ENCODE data around the gene TTI1.

- TF ChIP-seq FOXO1 (CRISPR knock-in tag; IDR thresholded peaks at IDR 0.05): no peak
- no peak for TF ChIP-seq ZNF17 (CRISPR knock-in tag; IDR thresholded peaks at IDR 0.05)
- no peak for TF ChIP-seq KDM5B (CRISPR knock-in tag; IDR thresholded peaks at IDR 0.05; ENCODE audit: borderline replicate concordance)
- TF ChIP-seq ZNF18 (CRISPR knock-in tag; IDR thresholded peaks at IDR 0.05; ENCODE audit: insufficient replicate concordance): no peak
- TF ChIP-seq GABPB1 (CRISPR knock-in tag; IDR thresholded peaks at IDR 0.05): no peak
- no peak for TF ChIP-seq THRA (CRISPR knock-in tag; IDR thresholded peaks at IDR 0.05; ENCODE audit: borderline replicate concordance)
- no peak for TF ChIP-seq ZNF615 (CRISPR knock-in tag; IDR thresholded peaks at IDR 0.05; ENCODE audit: borderline replicate concordance)
- TF ChIP-seq POLR2A (IDR thresholded peaks at IDR 0.05; ENCODE audit: insufficient read depth in 1 of 2, low read depth in 2 of 2, low read length in 2 of 2): no peak
- no peak for TF ChIP-seq MAZ (IDR thresholded peaks at IDR 0.05; ENCODE audit: borderline replicate concordance, low read depth, low read length)
- no peak for TF ChIP-seq MAZ (CRISPR knock-in tag; IDR thresholded peaks at IDR 0.05; ENCODE audit: low read depth)
- TF ChIP-seq CTCF (CRISPR knock-in tag; IDR thresholded peaks at IDR 0.05): no peak
- TF ChIP-seq ZNF614 (CRISPR knock-in tag; IDR thresholded peaks at IDR 0.05; ENCODE audit: borderline replicate concordance): no peak
- no peak for TF ChIP-seq ATF7 (IDR thresholded peaks at IDR 0.05)
- no peak for TF ChIP-seq ATF7 (CRISPR knock-in tag; IDR thresholded peaks at IDR 0.05)
- TF ChIP-seq ZNF230 (CRISPR knock-in tag; IDR thresholded peaks at IDR 0.05): no peak
- TF ChIP-seq ZNF7 (CRISPR knock-in tag; IDR thresholded peaks at IDR 0.05): no peak
Observed at GRCh38 chr20:38046572-38046971, 13.3 kb upstream of the TTI1 start.

Measured in HepG2 (cell line).